Liver (tissue), 9 donors: ENCODE data around the gene TRMT44. TPM values are rescaled to one million over a fixed set of nuclear protein-coding genes. Genes with fewer than 3 reads are reported as not detected.

Experiments
- DNase-seq: peaks from one replicate; pipeline ENCODE4 v3.0.0-alpha.2; 2017; ENCODE audit warnings: low spot score
- H3K27ac ChIP-seq, 2 donors: one replicate each; pipeline ENCODE4 v1.7.0; 2013; ENCODE audit warnings: inconsistent platforms in 2 of 2, low read length in 2 of 2, control low read depth in 1 of 2, low read depth in 1 of 2, mild to moderate bottlenecking in 1 of 2
- H3K27me3 ChIP-seq, 4 donors: one replicate each; pipeline versions ENCODE4 v1.6.1 to v1.7.0; 2013; ENCODE audit warnings: low read length in 3 of 4, inconsistent platforms in 1 of 4, mild to moderate bottlenecking in 1 of 4, moderate library complexity in 1 of 4; ENCODE audit not compliant: control insufficient read depth in 4 of 4, insufficient read depth in 4 of 4
- H3K36me3 ChIP-seq, 4 donors: one replicate each; pipeline versions ENCODE4 v1.6.1 to v1.7.0; 2013; ENCODE audit warnings: low read length in 3 of 4, mild to moderate bottlenecking in 3 of 4, low read depth in 1 of 4, moderate library complexity in 1 of 4; ENCODE audit not compliant: control insufficient read depth in 4 of 4, insufficient read depth in 3 of 4
- H3K4me1 ChIP-seq, 4 donors: one replicate each; pipeline versions ENCODE4 v1.6.1 to v1.7.0; 2013; ENCODE audit warnings: low read length in 3 of 4, mild to moderate bottlenecking in 3 of 4, moderate library complexity in 1 of 4; ENCODE audit not compliant: control insufficient read depth in 4 of 4, insufficient read depth in 4 of 4
- H3K4me3 ChIP-seq, 3 donors: one replicate each; pipeline versions ENCODE4 v1.6.1 to v1.7.0; 2013; ENCODE audit warnings: low read length in 3 of 3, control low read depth in 1 of 3, low read depth in 1 of 3, mild to moderate bottlenecking in 1 of 3
- H3K9ac ChIP-seq, 2 donors: one replicate each; pipeline ENCODE4 v1.7.0; 2013; ENCODE audit warnings: low read length in 2 of 2, mild to moderate bottlenecking in 2 of 2, moderate library complexity in 2 of 2, control low read depth in 1 of 2, low read depth in 1 of 2
- H3K9me3 ChIP-seq, 4 donors: one replicate each; pipeline versions ENCODE4 v1.6.1 to v1.7.0; 2013; ENCODE audit warnings: low read length in 3 of 4; ENCODE audit not compliant: control insufficient read depth in 4 of 4
- ATF3 ChIP-seq: IDR thresholded peaks from 2 replicates; pipeline ENCODE4 v1.6.1; 2016; ENCODE audit warnings: antibody characterized with exemption
- CTCF ChIP-seq: fragments of 150-350 bp; IDR thresholded peaks from 2 replicates; pipeline ENCODE4 v1.5.1; 2017; ENCODE audit warnings: improper control_type of control experiment, low read depth, low read length; ENCODE audit not compliant: missing input control
- EGR1 ChIP-seq, 2 donors: IDR thresholded peaks; 2 replicates each; pipeline ENCODE4 v1.6.1; 2016 to 2018; ENCODE audit warnings: antibody characterized with exemption in 2 of 2, low read depth in 2 of 2
- FOXA1 ChIP-seq: IDR thresholded peaks from 2 replicates; pipeline ENCODE4 v1.6.1; 2016; ENCODE audit warnings: antibody characterized with exemption
- FOXA2 ChIP-seq: IDR thresholded peaks from 2 replicates; pipeline ENCODE4 v1.6.1; 2016; ENCODE audit warnings: antibody characterized with exemption
- GABPA ChIP-seq, 2 donors: IDR thresholded peaks in 1 of 2; conservative IDR thresholded peaks in 1 of 2; 2 replicates each; pipeline ENCODE4 v1.6.1; 2016; ENCODE audit warnings: antibody characterized with exemption in 2 of 2, mild to moderate bottlenecking in 1 of 2, moderate library complexity in 1 of 2
- HNF4A ChIP-seq, 2 donors: conservative IDR thresholded peaks; 2 replicates each; pipeline ENCODE4 v1.6.1; 2016; ENCODE audit warnings: antibody characterized with exemption in 2 of 2, mild to moderate bottlenecking in 2 of 2
- HNF4G ChIP-seq: IDR thresholded peaks from 2 replicates; pipeline ENCODE4 v1.6.1; 2016; ENCODE audit warnings: antibody characterized with exemption
- JUND ChIP-seq, 2 donors: IDR thresholded peaks; 2 replicates each; pipeline ENCODE4 v1.6.1; 2016; ENCODE audit warnings: antibody characterized with exemption in 2 of 2
- MAX ChIP-seq: IDR thresholded peaks from 2 replicates; pipeline ENCODE4 v1.6.1; 2016; ENCODE audit warnings: antibody characterized with exemption
- NR2F2 ChIP-seq: IDR thresholded peaks from 2 replicates; pipeline ENCODE4 v1.6.1; 2016; ENCODE audit warnings: antibody characterized with exemption
- RAD21 ChIP-seq, 2 donors: IDR thresholded peaks; 2 replicates each; pipeline ENCODE4 v1.6.1; 2016; ENCODE audit warnings: antibody characterized with exemption in 2 of 2, mild to moderate bottlenecking in 2 of 2
- REST ChIP-seq: IDR thresholded peaks from 2 replicates; pipeline ENCODE4 v1.6.1; 2016; ENCODE audit warnings: antibody characterized with exemption, mild to moderate bottlenecking
- RXRA ChIP-seq, 2 donors: IDR thresholded peaks; 2 replicates each; pipeline ENCODE4 v1.6.1; 2017 to 2018; ENCODE audit warnings: antibody characterized with exemption in 2 of 2, mild to moderate bottlenecking in 1 of 2
- SP1 ChIP-seq: IDR thresholded peaks from 2 replicates; pipeline ENCODE4 v1.6.1; 2018; ENCODE audit warnings: antibody characterized with exemption, mild to moderate bottlenecking
- TAF1 ChIP-seq: conservative IDR thresholded peaks from 2 replicates; pipeline ENCODE4 v1.6.1; 2016; ENCODE audit warnings: antibody characterized with exemption, mild to moderate bottlenecking
- YY1 ChIP-seq: IDR thresholded peaks from 2 replicates; pipeline ENCODE4 v1.6.1; 2016; ENCODE audit warnings: antibody characterized with exemption, mild to moderate bottlenecking
- ZBTB33 ChIP-seq: IDR thresholded peaks from 2 replicates; pipeline ENCODE4 v1.6.1; 2016; ENCODE audit warnings: antibody characterized with exemption
- WGBS: extraction: QIAGEN DNeasy Blood & Tissue Kit; methylation state at CpG from one replicate; pipeline ENCODE4 v1.1.7; 2013; 5-methylcytosine and 5-hydroxymethylcytosine counted together
- polyA plus RNA-seq, 2 donors: library from polyadenylated mRNA; stranded (reverse) in 1 of 2; unstranded in 1 of 2; fragments of 200-250 nt in 1 of 2; fragments of >200 nt in 1 of 2; fragmentation: Nextera tagmentation in 1 of 2; extraction: Ambion mirVana in 1 of 2; gene quantifications; one replicate each; pipeline versions ENCODE4 v1.2.1 to v1.2.3, GENCODE V29; 2013 to 2015
- total RNA-seq, 2 donors: library from RNA; depleted of rRNA; stranded (reverse); fragments of >200 nt; gene quantifications; one replicate each; pipeline ENCODE4 v1.2.3, GENCODE V29; 2014
- donor health status: healthy.
- donor health status: healthy.
- donor health status: healthy.
- donor health status: healthy.
- donor health status: healthy.

Gene TRMT44
- total and polyA plus RNA-seq, 4 donors = 3.0 to 16.0 (median 5.7) TPM

GRCh38 chr4:8407316-8407715, 33.3 kb upstream of the TRMT44 start:
- Histone ChIP-seq H3K9me3 (no peaks in the 10 kb centered on the region), H3K27ac (no peak overlapping the region), H3K27me3 (no peaks in the 10 kb centered on the region), H3K9ac (no peak overlapping the region), H3K4me3 (no peak overlapping the region), H3K4me1 (no peaks in the 10 kb centered on the region), H3K36me3 (peaks cover 4 to 44% (median 7%) of the 10 kb centered on the region in 4 donors)
- DNase-seq = no peak
- TF ChIP-seq SP1 = no peak
- no peak for TF ChIP-seq RAD21 (IDR thresholded peaks at IDR 0.05)
- TF ChIP-seq ATF3 = no peak
- TF ChIP-seq FOXA1 = no peak
- no peak for TF ChIP-seq FOXA2
- TF ChIP-seq ZBTB33 = no peak
- no peak for TF ChIP-seq JUND (IDR thresholded peaks at IDR 0.05)
- TF ChIP-seq EGR1 (IDR thresholded peaks at IDR 0.05; ENCODE audit: low read depth in 2 of 2) = no peak
- TF ChIP-seq MAX = no peak
- TF ChIP-seq REST = no peak
- TF ChIP-seq HNF4G = no peak
- no peak for TF ChIP-seq YY1
- WGBS = 97% methylated on average over 14 of the region's 14 CpGs

GRCh38 chr4:8407756-8408155, 32.8 kb upstream of the TRMT44 start:
- 94% methylated on average over 9 of the region's 9 CpGs for WGBS
- H3K36me3 ChIP-seq = peaks cover 4 to 44% (median 8%) of the 10 kb centered on the region in 4 donors
- no peaks in the 10 kb centered on the region for H3K9me3 ChIP-seq
- no peak overlapping the region for H3K27ac ChIP-seq
- H3K4me1 ChIP-seq = no peaks in the 10 kb centered on the region
- no peak overlapping the region for H3K4me3 ChIP-seq
- H3K27me3 ChIP-seq = no peaks in the 10 kb centered on the region
- no peak overlapping the region for H3K9ac ChIP-seq
- DNase-seq = no peak
- TF ChIP-seq MAX (no peak), SP1 (no peak), FOXA1 (no peak), EGR1 (IDR thresholded peaks at IDR 0.05; ENCODE audit: low read depth in 2 of 2) (no peak), REST (no peak), RAD21 (IDR thresholded peaks at IDR 0.05) (no peak), HNF4G (no peak), CTCF (no peak), TAF1 (no peak), NR2F2 (no peak), ATF3 (no peak), GABPA (IDR thresholded peaks at IDR 0.05 in 1 of 2, conservative IDR thresholded peaks at IDR 0.05 in 1 of 2) (no peak), YY1 (no peak), HNF4A (conservative IDR thresholded peaks at IDR 0.05) (no peak), RXRA (IDR thresholded peaks at IDR 0.05) (no peak), JUND (IDR thresholded peaks at IDR 0.05) (no peak)
